ENCODE data around the gene FKBP5.

Gene FKBP5

DNA sequence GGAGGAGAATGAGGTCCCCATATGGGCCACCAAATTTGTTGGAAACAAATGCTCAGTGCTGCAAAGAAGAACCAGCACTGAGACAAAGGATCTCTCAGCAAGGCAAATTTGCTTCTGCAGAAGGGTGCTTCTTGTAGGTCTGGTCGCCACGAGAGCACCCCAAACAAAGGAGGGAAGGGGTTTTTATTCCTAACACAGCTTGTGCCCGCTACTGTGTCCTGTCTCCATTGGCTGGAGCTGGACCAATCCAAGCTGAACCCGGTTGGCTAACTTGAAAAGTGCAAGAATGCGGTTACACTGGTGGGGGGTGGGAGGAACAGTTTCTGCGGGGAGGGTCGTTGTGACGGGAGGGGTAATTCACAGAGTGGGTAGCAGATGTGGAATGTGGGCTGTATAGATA, 121.9 kb downstream of the FKBP5 start:
- no peak for TF ChIP-seq ISL1 (CRISPR knock-in tag; IDR thresholded peaks at IDR 0.05)
- TF ChIP-seq TCF4 (CRISPR knock-in tag; IDR thresholded peaks at IDR 0.05; ENCODE audit: borderline replicate concordance) = no peak
- TF ChIP-seq, protein P1, sequence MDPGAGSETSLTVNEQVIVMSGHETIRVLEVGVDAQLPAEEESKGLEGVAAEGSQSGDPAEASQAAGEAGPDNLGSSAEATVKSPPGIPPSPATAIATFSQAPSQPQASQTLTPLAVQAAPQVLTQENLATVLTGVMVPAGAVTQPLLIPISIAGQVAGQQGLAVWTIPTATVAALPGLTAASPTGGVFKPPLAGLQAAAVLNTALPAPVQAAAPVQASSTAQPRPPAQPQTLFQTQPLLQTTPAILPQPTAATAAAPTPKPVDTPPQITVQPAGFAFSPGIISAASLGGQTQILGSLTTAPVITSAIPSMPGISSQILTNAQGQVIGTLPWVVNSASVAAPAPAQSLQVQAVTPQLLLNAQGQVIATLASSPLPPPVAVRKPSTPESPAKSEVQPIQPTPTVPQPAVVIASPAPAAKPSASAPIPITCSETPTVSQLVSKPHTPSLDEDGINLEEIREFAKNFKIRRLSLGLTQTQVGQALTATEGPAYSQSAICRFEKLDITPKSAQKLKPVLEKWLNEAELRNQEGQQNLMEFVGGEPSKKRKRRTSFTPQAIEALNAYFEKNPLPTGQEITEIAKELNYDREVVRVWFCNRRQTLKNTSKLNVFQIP (CRISPR knock-in tag; IDR thresholded peaks at IDR 0.05; ENCODE audit: borderline replicate concordance, low read depth) = no peak
- no peak for ATAC-seq

DNA sequence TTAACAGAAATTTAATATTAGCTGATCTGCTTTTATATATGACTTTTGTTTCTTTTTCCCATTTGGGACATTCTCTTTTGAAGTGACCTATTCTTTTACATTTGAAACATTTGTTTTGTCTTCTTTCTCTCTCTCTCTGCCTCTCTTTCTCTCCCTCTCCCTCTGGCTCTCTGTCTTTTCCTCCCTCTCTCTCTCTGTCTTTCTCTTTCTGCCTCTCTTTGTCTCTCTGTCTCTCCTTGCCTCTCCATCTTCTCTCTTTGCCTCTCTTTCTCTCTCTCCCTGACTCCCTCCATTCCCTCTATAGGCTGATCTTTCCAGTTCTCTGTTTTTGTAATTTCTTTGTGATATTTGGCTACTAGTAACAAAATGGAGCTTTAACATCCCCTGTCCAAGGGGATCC, 124.0 kb downstream of the FKBP5 start:
- no peak for TF ChIP-seq ARNTL (CRISPR knock-in tag; IDR thresholded peaks at IDR 0.05; ENCODE audit: borderline replicate concordance, low read depth)
- no peak for TF ChIP-seq TCF4 (CRISPR knock-in tag; IDR thresholded peaks at IDR 0.05; ENCODE audit: borderline replicate concordance)
- no peak for TF ChIP-seq ZNF8 (CRISPR knock-in tag; IDR thresholded peaks at IDR 0.05)
- TF ChIP-seq, protein P2, sequence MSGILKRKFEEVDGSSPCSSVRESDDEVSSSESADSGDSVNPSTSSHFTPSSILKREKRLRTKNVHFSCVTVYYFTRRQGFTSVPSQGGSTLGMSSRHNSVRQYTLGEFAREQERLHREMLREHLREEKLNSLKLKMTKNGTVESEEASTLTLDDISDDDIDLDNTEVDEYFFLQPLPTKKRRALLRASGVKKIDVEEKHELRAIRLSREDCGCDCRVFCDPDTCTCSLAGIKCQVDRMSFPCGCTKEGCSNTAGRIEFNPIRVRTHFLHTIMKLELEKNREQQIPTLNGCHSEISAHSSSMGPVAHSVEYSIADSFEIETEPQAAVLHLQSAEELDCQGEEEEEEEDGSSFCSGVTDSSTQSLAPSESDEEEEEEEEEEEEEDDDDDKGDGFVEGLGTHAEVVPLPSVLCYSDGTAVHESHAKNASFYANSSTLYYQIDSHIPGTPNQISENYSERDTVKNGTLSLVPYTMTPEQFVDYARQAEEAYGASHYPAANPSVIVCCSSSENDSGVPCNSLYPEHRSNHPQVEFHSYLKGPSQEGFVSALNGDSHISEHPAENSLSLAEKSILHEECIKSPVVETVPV (CRISPR knock-in tag; IDR thresholded peaks at IDR 0.05) = no peak
- TF ChIP-seq GLIS3 (CRISPR knock-in tag; IDR thresholded peaks at IDR 0.05) = no peak
- TF ChIP-seq ISL1 (CRISPR knock-in tag; IDR thresholded peaks at IDR 0.05) = no peak
- TF ChIP-seq ZFP3 (CRISPR knock-in tag; IDR thresholded peaks at IDR 0.05) = no peak
- no peak for TF ChIP-seq ZFP30 (CRISPR knock-in tag; IDR thresholded peaks at IDR 0.05)
- TF ChIP-seq, protein P3, sequence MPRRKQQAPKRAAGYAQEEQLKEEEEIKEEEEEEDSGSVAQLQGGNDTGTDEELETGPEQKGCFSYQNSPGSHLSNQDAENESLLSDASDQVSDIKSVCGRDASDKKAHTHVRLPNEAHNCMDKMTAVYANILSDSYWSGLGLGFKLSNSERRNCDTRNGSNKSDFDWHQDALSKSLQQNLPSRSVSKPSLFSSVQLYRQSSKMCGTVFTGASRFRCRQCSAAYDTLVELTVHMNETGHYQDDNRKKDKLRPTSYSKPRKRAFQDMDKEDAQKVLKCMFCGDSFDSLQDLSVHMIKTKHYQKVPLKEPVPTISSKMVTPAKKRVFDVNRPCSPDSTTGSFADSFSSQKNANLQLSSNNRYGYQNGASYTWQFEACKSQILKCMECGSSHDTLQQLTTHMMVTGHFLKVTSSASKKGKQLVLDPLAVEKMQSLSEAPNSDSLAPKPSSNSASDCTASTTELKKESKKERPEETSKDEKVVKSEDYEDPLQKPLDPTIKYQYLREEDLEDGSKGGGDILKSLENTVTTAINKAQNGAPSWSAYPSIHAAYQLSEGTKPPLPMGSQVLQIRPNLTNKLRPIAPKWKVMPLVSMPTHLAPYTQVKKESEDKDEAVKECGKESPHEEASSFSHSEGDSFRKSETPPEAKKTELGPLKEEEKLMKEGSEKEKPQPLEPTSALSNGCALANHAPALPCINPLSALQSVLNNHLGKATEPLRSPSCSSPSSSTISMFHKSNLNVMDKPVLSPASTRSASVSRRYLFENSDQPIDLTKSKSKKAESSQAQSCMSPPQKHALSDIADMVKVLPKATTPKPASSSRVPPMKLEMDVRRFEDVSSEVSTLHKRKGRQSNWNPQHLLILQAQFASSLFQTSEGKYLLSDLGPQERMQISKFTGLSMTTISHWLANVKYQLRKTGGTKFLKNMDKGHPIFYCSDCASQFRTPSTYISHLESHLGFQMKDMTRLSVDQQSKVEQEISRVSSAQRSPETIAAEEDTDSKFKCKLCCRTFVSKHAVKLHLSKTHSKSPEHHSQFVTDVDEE (CRISPR knock-in tag; IDR thresholded peaks at IDR 0.05) = no peak
- no peak for TF ChIP-seq TOX (CRISPR knock-in tag; IDR thresholded peaks at IDR 0.05; ENCODE audit: borderline replicate concordance)
- TF ChIP-seq PPARA (CRISPR knock-in tag; IDR thresholded peaks at IDR 0.05; ENCODE audit: borderline replicate concordance) = no peak
- no peak for TF ChIP-seq ZC3H10 (CRISPR knock-in tag; IDR thresholded peaks at IDR 0.05)
- TF ChIP-seq OSR1 (CRISPR knock-in tag; IDR thresholded peaks at IDR 0.05) = no peak
- TF ChIP-seq ZNF565 (CRISPR knock-in tag; conservative IDR thresholded peaks at IDR 0.05; ENCODE audit: low read depth) = no peak
- no peak for TF ChIP-seq CSDC2 (CRISPR knock-in tag; IDR thresholded peaks at IDR 0.05)
- ATAC-seq = no peak

DNA sequence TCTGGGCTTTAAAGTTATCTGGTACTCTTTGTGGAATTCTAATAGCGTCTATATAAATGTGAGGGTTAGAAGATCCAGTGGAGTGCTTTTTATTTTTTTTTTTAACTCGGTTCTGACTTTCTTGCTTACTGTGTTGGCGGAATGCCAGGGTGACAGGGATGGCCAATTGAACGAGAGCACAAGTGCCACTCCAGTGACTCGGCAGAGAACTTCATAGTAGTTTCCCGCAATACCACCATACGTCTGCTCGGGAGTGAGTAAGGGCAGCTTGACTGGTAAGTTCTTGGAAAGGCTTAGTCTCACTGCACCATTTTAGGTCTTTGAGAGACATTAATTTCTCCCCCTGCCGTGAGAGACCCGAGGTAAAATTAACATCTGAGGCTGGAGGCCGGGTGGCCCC, 126.7 kb downstream of the FKBP5 start:
- no peak for ATAC-seq
- no peak for TF ChIP-seq BACH2 (CRISPR knock-in tag; IDR thresholded peaks at IDR 0.05; ENCODE audit: borderline replicate concordance)

DNA sequence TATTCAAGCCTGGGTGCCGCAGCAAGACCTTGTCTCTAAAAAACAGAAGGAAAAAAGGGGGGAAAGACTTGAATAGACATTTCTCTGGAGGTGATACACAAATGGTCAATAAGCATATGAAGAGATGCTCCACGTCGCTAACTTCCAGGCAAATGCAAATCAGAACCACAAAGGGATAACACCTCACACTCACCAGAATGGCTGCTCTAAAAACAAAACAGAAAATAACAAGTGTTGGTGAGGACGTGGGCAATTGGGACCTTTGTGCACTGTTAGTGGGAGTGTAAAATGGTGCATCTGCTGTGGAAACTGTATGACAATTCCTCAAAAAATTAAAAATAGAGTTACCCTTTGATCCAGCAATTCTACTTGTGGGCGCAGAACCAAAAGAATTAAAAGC, 127.6 kb downstream of the FKBP5 start:
- no peak for TF ChIP-seq SNAI2 (CRISPR knock-in tag; IDR thresholded peaks at IDR 0.05)
- TF ChIP-seq GLIS3 (CRISPR knock-in tag; IDR thresholded peaks at IDR 0.05) = no peak
- TF ChIP-seq ISL1 (CRISPR knock-in tag; IDR thresholded peaks at IDR 0.05) = no peak
- TF ChIP-seq ARNTL (CRISPR knock-in tag; IDR thresholded peaks at IDR 0.05; ENCODE audit: borderline replicate concordance, low read depth) = no peak
- no peak for TF ChIP-seq RARB (CRISPR knock-in tag; IDR thresholded peaks at IDR 0.05)
- TF ChIP-seq ZNF565 (CRISPR knock-in tag; conservative IDR thresholded peaks at IDR 0.05; ENCODE audit: low read depth) = no peak
- TF ChIP-seq ZC3H10 (CRISPR knock-in tag; IDR thresholded peaks at IDR 0.05) = no peak
- TF ChIP-seq ESRRG (CRISPR knock-in tag; IDR thresholded peaks at IDR 0.05) = no peak
- TF ChIP-seq ZFP30 (CRISPR knock-in tag; IDR thresholded peaks at IDR 0.05) = no peak
- TF ChIP-seq, protein P4, sequence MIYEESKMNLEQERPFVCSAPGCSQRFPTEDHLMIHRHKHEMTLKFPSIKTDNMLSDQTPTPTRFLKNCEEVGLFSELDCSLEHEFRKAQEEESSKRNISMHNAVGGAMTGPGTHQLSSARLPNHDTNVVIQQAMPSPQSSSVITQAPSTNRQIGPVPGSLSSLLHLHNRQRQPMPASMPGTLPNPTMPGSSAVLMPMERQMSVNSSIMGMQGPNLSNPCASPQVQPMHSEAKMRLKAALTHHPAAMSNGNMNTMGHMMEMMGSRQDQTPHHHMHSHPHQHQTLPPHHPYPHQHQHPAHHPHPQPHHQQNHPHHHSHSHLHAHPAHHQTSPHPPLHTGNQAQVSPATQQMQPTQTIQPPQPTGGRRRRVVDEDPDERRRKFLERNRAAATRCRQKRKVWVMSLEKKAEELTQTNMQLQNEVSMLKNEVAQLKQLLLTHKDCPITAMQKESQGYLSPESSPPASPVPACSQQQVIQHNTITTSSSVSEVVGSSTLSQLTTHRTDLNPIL (CRISPR knock-in tag; IDR thresholded peaks at IDR 0.05; ENCODE audit: low read depth) = no peak
- TF ChIP-seq, protein P3 (CRISPR knock-in tag; IDR thresholded peaks at IDR 0.05) = no peak
- TF ChIP-seq ZNF8 (CRISPR knock-in tag; IDR thresholded peaks at IDR 0.05) = no peak
- TF ChIP-seq ZFP3 (CRISPR knock-in tag; IDR thresholded peaks at IDR 0.05) = no peak
- no peak for TF ChIP-seq OSR1 (CRISPR knock-in tag; IDR thresholded peaks at IDR 0.05)
- TF ChIP-seq, protein P5, sequence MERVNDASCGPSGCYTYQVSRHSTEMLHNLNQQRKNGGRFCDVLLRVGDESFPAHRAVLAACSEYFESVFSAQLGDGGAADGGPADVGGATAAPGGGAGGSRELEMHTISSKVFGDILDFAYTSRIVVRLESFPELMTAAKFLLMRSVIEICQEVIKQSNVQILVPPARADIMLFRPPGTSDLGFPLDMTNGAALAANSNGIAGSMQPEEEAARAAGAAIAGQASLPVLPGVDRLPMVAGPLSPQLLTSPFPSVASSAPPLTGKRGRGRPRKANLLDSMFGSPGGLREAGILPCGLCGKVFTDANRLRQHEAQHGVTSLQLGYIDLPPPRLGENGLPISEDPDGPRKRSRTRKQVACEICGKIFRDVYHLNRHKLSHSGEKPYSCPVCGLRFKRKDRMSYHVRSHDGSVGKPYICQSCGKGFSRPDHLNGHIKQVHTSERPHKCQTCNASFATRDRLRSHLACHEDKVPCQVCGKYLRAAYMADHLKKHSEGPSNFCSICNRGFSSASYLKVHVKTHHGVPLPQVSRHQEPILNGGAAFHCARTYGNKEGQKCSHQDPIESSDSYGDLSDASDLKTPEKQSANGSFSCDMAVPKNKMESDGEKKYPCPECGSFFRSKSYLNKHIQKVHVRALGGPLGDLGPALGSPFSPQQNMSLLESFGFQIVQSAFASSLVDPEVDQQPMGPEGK (CRISPR knock-in tag; IDR thresholded peaks at IDR 0.05; ENCODE audit: borderline replicate concordance) = no peak
- no peak for ATAC-seq
